IPS-NIHi7 (cell line): Measurements from ENCODE around the gene ALK.

Experiments
- DNase-seq: peaks from one replicate; pipeline ENCODE4 v3.0.0; 2012; ENCODE audit warnings: mixed read lengths; ENCODE audit errors: extremely low spot score

ALK gene

DNA sequence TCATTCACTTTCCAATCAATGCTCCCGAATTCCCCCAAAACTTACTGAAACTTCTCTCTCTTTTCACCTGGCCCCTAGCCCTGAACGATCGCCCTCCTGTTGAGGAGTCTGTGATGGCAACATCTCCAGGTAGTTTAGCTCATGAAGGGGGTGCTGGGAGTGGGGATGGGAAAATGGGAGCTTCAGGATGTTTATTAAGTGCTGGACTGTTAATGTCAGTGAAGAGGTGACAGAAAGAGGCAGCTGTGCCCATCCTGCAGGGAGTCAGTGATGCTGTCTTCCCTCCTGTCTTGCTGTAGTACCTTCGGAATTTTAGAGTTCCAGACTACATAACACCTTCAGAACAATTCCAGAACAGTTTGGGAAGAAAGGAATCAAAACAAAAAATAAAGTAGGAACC lies 308.8 kb downstream of the ALK start:
- DNase-seq = no peak

DNA sequence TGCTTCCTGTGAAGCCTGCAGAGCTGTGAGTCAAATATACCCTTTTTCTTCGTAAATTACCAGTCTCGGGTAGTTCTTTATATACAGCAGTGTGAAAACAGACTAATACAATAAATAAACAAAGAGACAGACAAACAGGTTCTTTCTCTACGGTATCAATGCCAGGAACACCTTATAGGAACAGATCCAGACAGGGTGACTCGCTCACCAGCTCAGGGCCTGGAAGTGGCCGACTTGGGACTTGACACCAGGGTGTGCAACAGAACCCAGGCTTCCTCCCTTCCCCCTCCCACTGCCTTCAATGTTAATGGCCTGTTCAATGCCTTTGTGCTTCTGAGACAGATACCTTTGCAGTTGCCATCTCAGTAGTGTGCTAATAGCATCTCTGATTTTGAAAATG lies 309.5 kb downstream of the ALK start:
- DNase-seq = no peak

DNA sequence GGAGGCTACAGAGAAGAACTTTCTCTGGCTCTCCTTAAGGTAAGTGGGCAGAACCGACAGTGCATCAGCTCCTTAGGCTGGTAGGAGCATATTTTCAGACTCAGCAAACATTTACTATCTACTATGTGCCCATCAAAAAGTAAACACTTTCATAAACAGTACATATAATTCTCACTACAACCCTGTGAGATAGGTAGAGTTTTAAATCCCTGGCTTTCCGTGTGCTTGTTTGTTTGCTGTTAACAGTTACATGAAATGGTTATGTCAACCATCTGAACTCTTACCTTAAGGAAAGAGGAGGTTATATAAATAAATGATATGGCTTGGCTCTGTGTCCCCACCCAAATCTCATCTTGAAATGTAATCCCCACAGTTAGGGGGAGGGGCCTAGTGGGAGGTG lies 310.1 kb downstream of the ALK start:
- DNase-seq = no peak

DNA sequence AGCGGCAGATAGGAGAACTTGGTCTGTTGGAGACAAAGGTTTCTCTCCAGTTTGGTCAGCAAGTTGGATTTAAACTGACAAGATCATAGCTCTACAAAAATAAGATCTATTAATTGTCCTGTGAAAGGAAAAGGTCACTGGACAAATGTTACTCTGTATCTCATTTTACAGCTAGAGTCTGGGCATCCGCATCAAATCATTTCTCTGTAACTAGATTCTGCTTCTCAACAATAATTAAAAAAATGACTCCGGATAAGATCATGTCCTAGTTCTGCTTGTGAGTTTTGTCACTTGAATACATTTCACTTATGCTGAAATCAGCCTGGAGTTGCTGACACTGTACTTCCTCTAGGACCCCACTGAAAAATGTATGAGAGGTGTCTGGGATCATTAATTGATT lies 310.8 kb downstream of the ALK start:
- DNase-seq = no peak

DNA sequence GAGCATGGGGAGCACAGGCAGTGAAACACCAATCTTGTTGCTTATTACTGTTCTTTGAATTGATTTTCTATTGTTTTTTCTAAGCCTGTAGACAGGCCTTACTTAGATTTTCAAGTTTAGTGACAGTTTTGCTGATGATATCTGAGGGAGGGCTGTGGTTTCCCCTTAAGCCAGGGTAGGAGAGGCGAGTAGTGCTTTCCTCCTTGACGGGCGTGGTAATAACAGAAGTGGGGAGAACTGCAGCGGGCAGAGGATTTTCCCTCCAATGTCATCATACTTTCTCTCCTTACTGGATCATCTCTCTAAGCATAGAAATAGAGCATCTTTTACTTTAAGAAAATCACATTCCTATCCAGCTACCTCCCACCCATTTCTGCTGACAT lies 314.4 kb downstream of the ALK start:
- no peak for DNase-seq

GRCh38 chr2:29606104-29607037 lies 315.0 kb downstream of the ALK start:
- DNase-seq = no peak

- DNase-seq = peak; percentile 36
Measured at GRCh38 chr2:29603341-29603740, 318.0 kb downstream of the ALK start.

DNA sequence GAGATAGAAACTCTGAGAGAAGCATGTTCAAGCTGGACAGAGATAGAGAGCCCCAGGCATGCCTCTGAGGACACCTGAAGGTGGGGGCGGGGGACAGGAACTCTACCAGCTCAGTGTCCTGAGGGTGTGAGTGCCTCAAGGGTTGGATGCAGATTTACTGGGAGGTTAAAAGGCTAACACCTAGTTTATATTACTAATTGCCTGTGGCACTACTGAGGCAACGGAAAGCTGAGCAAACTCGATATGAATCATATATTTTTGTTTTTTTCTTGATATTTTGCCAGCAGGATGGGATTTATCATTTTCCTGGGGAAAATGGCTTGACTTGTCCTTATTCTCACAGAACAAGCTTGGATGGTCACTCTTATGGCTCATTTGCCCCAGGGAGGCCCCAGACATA lies 319.5 kb downstream of the ALK start:
- DNase-seq = no peak

DNA sequence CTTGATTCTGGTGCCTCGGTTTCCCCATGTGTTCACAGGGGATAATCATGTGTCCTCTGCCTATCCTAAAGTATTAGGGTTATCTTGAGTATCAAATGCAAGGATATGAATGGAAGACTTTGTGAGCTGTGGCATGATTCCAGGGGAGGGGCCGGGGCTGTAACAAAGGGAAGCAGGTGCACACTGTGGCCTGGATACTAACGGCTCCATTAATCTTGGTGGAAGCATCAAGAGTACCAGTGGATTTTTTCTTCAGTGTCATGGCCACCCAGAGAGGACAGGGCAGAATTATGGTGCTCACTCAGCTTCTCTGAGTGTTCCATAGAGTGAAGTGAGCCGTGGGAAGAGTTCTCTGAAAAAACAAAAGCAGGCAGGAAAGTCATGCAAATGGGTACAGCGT lies 320.1 kb downstream of the ALK start:
- DNase-seq = no peak

DNA sequence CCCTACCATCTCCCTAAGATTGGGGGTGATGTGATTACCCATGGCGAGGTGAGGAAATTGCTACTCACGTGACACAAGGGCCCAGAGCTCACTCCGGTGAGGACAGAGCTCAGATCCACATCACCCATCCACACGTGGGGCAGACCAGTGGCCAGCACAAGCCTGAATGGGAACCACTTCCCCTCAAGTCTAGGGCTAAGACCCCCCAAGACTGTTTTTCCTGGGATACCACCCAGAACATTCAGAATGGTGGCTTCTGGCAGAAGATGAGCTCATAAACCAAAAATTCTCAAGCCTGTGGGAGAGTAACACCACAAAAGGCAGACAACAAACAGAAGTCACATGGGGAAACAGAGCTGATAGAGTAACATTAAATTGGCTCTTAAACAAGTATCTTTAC lies 321.4 kb downstream of the ALK start:
- DNase-seq = no peak

- DNase-seq = no peak
Measured at GRCh38 chr2:29598978-29599377, 322.4 kb downstream of the ALK start.

GRCh38 chr2:29597035-29597434 lies 324.4 kb downstream of the ALK start:
- DNase-seq = no peak

- DNase-seq = no peak
Measured at GRCh38 chr2:29596584-29596983, 324.8 kb downstream of the ALK start.

GRCh38 chr2:29591600-29591999 lies 329.8 kb downstream of the ALK start:
- DNase-seq = no peak

DNA sequence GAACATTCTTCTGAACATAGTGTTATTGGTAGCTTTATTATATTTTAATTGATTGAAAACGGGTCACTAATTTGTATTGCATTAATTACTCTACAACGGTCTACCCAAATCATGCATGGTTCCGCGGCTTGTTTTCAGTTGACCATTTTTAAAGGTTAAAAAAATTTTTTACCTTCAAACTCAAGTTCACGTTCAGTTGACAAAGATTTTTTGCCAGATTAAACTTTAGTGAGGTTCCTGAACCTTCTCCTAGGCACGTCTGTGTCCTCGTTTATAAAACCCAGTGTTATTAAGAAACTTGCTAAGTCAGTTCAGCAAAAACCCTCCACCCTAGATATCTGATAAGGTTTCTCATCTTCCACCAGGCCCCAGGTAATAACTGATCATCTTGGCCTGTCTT lies 331.2 kb downstream of the ALK start:
- DNase-seq = no peak

GRCh38 chr2:29589440-29590103 lies 331.8 kb downstream of the ALK start:
- no peak for DNase-seq

DNA sequence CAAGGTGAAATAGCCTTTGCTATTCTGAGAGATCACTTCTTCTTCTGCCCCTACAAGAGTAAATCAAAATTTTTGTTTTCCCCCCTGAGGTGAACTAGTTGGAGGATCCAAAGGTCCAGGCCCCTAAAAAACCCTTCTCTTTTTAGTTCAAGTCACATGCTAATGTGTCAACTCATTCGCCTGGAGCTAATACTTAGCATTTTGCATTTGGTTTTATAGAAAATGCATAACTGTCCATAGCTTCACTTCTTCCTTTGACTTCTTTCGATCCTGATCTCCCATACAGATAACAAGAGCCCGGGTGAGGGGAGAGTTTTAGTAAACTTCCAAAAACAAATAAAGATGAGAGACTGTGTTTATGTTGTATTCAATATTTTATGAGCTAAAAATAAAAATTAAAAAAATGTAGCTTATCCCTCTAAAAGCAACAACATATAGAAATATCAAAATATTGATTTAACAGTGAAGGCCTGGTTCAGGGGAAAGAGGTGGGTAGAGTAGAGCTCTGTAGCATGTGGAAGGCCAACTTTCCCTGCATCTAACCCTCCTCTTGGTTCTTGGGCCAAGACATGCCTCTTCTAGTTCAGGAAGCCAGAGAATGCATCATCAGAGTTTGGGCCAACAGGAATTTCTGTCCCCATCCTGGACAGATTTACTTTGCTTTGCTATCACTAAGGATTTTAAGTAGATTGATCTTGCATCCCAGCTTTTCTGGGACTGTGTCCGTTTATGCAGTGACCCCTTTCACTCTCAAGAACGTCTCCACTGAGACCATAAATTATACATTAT lies 333.8 kb downstream of the ALK start:
- DNase-seq = no peak

- no peak for DNase-seq
Measured at GRCh38 chr2:29586919-29587318, 334.5 kb downstream of the ALK start.

- no peak for DNase-seq
Measured at GRCh38 chr2:29583548-29584156, 337.7 kb downstream of the ALK start.

- DNase-seq = no peak
Measured at GRCh38 chr2:29583104-29583503, 338.3 kb downstream of the ALK start.

GRCh38 chr2:29582062-29582461 lies 339.3 kb downstream of the ALK start:
- no peak for DNase-seq

DNA sequence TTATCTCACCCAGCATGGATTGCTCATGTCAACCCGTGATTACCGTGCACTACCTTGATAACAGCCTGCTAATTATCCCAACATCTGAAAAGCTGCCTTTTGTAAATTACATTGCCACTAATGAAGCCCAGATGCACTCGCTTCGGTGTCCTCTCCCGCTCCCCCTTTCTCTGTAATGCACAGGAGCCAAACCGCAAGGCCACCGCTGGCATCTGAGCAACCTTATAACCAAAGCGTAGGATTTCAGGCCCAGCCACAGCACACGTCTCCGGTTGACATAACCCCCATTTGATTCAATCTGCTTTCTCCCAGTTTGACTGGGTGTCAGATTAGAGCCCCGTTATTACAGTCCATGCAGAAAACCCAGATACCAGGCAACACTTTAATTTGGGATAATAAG lies 341.2 kb downstream of the ALK start:
- DNase-seq = no peak
